ENCODE data around the gene DNAJC7.
A peak's percentile ranks its signal among the peaks of the same experiment; 100 is the strongest.
"Not testable (repeated sequence)": the region's sequence is repeated elsewhere in the genome, so short reads cannot be mapped to it uniquely, and the experiment has no call there.

DNAJC7 gene

GRCh38 chr17:41943492-41943891, 73.7 kb downstream of the DNAJC7 start:
- no peak for DNase-seq

GRCh38 chr17:41942626-41943373, 74.4 kb downstream of the DNAJC7 start:
- DNase-seq, result no peak

GRCh38 chr17:41941168-41941567, 76.1 kb downstream of the DNAJC7 start:
- no peak for DNase-seq

- no peak for DNase-seq
Measured at GRCh38 chr17:41939693-41940090, 77.5 kb downstream of the DNAJC7 start.

- no peak for DNase-seq
Measured at GRCh38 chr17:41939044-41939692, 78.1 kb downstream of the DNAJC7 start.

GRCh38 chr17:41937970-41938954, 79.0 kb downstream of the DNAJC7 start:
- DNase-seq, result no peak

GRCh38 chr17:41935641-41936040, 81.6 kb downstream of the DNAJC7 start:
- DNase-seq, result no peak

GRCh38 chr17:41932816-41933389, 84.3 kb downstream of the DNAJC7 start:
- DNase-seq, result no peak

- DNase-seq, result not testable (repeated sequence)
Measured at GRCh38 chr17:41931715-41932114, 85.5 kb downstream of the DNAJC7 start.

GRCh38 chr17:41930833-41931156, 86.4 kb downstream of the DNAJC7 start:
- DNase-seq, result not testable (repeated sequence)

- peak; percentile 94 for DNase-seq
Measured at GRCh38 chr17:41930009-41930832, 87.0 kb downstream of the DNAJC7 start, which contains the start of gene ODAD4. Gene ODAD4 (plus strand): TSS chr17:41930617. CDS start chr17:41930724, 107 bp downstream.

GRCh38 chr17:41928693-41929251, 88.5 kb downstream of the DNAJC7 start:
- DNase-seq, result no peak
